GM12878 (cell line): ENCODE results near the gene AGAP4.
"Not testable (repeated sequence)": the region's sequence is repeated elsewhere in the genome, so short reads cannot be mapped to it uniquely, and the experiment has no call there.

Experiments
- POLR2AphosphoS5 ChIP-seq: IDR thresholded peaks from 2 replicates; pipeline ENCODE4 v1.6.1; 2011; ENCODE audit warnings: mild to moderate bottlenecking, low read length, inconsistent platforms
- TBL1XR1 ChIP-seq: IDR thresholded peaks from 2 replicates; pipeline ENCODE4 v1.6.1; 2012; ENCODE audit warnings: low read depth, low read length, improper control_type of control experiment
- ZNF384 ChIP-seq: IDR thresholded peaks from 2 replicates; pipeline ENCODE4 v1.6.1; 2012; ENCODE audit warnings: low read depth, mild to moderate bottlenecking, low read length, improper control_type of control experiment, borderline replicate concordance
- TF ChIP-seq, protein P1 (sequence below), 3 experiments: IDR thresholded peaks in 2 of 3; conservative IDR thresholded peaks in 1 of 3; 2 replicates each; pipeline ENCODE4 v1.5.1; 2011; ENCODE audit warnings: low read depth in 3 of 3, low read length in 3 of 3, mild to moderate bottlenecking in 3 of 3, control low read depth in 2 of 3, moderate library complexity in 2 of 3, inconsistent platforms in 1 of 3, mixed read lengths in 1 of 3; ENCODE audit not compliant: control insufficient read depth in 2 of 3, insufficient read depth in 1 of 3; ENCODE audit errors: extremely low read depth in 1 of 3
- TF ChIP-seq, protein P2 (sequence below): fragments of 450-650 bp; IDR thresholded peaks from 2 replicates; pipeline ENCODE4 v1.6.1; 2017; ENCODE audit warnings: borderline replicate concordance

DNA sequence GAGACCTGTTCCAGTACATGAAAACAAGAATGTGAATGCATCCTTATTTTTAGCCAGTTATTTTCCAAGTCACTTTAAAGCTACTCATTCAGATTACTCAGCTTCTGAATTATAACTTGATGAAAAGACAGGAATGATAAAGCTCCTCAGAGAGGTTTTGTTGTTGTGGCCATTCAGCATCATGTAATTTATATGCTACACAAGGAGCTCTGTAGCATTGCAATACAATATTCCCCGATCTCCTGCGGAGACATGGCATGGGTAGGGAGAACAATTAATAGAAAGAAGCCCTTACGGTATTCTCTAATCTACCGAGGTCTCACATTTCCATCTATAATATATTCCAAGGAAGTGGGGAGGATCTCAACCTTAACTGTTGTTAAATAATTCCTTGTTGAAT, 43.4 kb upstream of the AGAP4 start:
- not testable (repeated sequence) for TF ChIP-seq POLR2AphosphoS5, TBL1XR1, ZNF384
- TF ChIP-seq, protein P1, sequence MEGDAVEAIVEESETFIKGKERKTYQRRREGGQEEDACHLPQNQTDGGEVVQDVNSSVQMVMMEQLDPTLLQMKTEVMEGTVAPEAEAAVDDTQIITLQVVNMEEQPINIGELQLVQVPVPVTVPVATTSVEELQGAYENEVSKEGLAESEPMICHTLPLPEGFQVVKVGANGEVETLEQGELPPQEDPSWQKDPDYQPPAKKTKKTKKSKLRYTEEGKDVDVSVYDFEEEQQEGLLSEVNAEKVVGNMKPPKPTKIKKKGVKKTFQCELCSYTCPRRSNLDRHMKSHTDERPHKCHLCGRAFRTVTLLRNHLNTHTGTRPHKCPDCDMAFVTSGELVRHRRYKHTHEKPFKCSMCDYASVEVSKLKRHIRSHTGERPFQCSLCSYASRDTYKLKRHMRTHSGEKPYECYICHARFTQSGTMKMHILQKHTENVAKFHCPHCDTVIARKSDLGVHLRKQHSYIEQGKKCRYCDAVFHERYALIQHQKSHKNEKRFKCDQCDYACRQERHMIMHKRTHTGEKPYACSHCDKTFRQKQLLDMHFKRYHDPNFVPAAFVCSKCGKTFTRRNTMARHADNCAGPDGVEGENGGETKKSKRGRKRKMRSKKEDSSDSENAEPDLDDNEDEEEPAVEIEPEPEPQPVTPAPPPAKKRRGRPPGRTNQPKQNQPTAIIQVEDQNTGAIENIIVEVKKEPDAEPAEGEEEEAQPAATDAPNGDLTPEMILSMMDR (IDR thresholded peaks at IDR 0.05 in 2 of 3, conservative IDR thresholded peaks at IDR 0.05 in 1 of 3; ENCODE audit: control insufficient read depth in 2 of 3, extremely low read depth in 1 of 3, insufficient read depth in 1 of 3, low read depth in 3 of 3, low read length in 3 of 3): not testable (repeated sequence)
- TF ChIP-seq, protein P2, sequence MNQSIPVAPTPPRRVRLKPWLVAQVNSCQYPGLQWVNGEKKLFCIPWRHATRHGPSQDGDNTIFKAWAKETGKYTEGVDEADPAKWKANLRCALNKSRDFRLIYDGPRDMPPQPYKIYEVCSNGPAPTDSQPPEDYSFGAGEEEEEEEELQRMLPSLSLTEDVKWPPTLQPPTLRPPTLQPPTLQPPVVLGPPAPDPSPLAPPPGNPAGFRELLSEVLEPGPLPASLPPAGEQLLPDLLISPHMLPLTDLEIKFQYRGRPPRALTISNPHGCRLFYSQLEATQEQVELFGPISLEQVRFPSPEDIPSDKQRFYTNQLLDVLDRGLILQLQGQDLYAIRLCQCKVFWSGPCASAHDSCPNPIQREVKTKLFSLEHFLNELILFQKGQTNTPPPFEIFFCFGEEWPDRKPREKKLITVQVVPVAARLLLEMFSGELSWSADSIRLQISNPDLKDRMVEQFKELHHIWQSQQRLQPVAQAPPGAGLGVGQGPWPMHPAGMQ: not testable (repeated sequence)
